ENCODE data around the gene PIRT.
"Not testable (repeated sequence)": the region's sequence is repeated elsewhere in the genome, so short reads cannot be mapped to it uniquely, and the experiment has no call there.

PIRT gene

DNA sequence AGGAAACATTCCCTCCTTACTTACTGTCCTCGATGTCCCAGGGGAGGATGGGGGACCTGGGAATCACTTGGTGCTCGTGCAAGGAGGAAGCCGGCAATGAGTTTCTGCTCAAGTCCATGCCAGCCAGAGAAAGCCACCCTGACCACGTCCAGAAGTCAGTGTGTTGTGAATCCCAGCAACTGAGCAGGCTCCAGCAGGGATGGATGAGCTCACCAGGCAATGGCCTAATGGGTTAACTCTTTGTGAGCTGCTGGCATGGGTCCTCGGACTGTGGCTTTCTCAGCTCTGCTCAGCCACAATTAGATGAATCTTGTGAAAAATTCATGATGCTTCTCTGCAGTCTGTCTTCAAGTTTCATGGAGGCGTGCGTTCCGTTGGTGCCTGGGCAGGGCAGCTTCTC lies at the start of gene PIRT:
Gene PIRT (minus strand): TSS at position 167 of the 400 bp plus-strand sequence. CDS start 12,442 bp downstream, outside the sequence.
- DNase-seq, result no peak

DNA sequence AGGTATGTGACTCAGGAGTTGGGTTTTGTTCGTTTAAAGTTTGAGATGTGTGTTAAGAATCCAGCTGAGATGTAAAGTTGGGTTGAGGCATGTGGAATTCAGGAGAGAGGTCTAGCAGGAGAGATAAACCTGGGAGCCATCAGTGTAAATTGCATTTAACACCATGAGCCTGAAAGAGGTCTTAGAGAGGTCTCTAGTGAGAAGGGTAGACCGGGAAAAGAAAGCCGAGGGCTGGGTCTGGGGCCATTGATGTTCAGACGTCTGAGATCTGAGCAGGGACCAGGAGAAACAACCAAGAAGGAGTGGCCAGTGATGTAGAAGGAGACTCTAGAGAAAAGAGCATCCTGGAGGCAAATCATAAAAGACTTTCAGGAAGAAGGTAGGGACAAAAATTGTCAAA lies 44.1 kb upstream of the PIRT start:
- DNase-seq, result no peak

DNA sequence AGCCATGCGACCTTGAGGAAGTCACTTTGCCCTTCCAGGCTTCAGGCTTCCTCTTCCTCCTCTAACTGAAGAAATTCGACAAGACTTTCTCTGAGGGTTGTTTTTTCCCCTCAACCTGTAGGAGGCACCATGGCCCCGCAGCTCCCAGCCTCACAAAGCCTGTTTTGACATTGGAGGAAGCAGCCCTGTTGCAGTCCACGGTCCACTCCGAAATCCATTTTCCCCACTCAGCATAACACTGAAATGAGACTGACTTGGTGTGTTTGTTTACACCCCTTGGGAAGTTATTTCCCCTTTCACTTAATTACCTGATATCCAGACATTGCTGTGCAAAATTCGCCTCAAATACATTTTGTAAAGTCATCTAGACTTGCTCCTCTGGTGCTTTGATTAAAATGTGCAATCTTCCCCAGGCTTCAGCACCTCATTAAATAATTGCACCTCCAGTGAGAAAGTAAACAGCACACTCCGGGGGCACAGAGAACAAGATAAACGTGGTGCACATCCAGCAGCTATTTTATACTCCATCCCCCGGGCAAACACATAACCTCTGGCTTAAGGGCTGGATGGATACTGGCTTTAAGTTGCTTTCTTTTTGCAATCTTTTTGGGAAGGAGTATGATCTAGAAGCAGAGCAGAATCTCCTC lies 41.4 kb upstream of the PIRT start:
- DNase-seq, result peak; percentile 66

DNA sequence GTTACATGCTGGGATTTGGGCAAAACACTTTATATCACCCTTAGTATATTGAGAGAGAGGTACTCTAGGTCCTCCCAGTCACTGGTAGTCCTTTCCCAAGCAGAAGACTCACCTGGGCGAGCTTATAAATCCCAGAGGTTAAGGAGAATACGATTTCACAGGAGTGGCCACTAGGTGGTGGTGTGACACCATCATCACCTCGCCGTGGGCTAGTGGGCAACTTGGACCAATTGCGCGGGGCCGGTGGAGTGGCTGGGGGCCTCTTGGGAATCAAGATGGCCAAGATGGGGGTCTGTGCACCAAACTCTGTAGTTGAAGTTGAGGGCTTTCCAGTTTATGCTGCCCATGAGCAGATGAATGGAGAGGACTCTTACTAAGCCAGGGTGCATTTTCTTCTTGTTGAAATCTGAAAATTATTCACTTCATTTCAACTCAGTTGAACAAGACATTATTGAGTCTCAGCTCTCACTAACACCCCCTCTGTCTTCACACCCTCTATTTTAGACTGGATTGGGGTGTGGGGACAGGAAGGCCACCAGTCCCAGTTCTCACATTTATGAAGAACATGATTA lies 38.2 kb upstream of the PIRT start:
- peak; percentile 32 for DNase-seq

DNA sequence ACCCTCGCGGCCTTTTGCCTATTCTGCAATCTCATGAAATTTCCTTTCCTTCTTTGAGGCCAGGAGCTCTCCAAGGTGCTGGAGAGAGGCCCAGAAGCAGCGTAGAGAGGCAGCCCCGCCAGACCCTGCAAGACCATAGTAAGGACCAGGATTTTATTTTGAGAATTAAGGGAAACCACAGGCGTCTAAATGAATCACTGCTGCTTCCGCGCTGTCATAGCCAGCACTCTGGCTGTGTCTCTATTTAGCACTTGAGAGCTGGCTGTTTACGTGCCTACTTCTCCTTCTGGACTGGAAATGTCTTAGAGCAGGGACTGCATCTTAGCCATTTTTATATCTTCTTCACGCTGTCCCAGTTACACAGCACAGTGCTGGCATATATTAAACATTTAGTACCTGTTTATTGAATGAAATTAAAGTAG lies 37.6 kb upstream of the PIRT start:
- peak; percentile 45 for DNase-seq

DNA sequence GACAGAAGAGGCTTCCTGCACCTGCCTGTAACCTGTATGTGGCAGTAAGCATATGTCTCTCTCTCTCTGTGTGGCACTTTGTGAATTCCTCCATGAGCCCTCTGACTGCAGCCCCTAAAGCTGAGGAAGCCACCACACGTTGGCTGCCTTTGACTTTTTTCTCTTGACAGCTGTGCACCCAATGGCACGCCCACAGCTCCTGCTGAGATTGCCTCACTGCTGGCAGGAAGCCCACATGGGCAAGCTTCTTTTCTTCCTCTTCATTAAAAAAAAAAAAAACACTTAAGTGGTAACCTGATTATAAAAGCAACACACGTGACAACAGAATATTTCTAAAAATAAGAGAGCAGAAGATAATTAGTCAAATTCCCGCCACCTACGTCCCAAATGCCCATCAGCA lies 34.0 kb upstream of the PIRT start:
- no peak for DNase-seq

DNA sequence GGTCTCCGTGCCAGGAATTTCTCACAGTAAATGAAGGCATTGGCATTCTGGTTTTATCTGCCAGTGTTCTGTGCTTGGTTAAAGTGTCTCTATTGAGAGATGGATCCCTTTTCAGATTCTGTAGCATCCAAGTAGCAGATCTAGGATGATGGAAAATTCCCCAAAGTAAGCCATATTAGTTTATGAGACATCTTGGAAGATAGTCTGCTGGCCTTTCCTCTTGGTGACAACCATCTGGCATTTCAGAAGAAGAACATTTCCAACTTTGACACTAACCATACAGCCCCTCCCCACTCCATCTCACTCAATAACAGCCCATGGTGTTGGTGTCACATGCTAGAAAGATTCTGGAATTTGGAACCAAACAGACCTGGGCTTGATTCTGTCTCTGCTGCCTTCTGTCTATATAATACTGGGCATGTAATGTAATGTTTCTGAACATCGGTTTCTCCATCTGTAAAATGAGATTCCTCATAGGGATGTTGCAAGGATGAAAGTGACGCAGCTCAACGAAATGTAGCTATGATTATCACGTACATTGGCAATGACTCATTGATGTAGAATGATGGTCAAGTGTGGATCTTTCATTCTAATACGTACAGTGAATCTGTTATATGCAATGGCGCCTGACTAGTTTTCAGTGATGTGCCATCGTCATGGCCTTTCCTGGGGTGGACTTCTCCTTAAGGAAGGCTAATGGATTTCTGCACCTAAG lies 32.6 kb upstream of the PIRT start:
- DNase-seq, result no peak

DNA sequence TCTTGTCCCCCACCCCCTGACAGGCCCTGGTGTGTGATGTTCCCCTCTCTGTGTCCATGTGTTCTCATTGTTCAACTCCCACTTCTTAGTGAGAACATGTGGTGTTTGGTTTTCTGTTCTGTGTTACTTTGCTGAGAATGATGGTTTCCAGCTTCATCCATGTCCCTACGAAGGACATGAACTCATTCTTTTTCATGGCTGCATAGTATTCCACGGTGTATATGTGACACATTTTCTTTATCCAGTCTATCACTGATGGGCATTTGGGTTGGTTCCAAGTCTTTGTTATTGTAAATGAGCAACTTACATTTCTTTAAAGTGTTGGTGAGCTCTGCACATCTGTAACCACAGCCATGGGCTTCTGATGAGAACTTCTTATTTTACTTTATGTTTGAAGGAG lies 30.9 kb upstream of the PIRT start:
- DNase-seq, result not testable (repeated sequence)

DNA sequence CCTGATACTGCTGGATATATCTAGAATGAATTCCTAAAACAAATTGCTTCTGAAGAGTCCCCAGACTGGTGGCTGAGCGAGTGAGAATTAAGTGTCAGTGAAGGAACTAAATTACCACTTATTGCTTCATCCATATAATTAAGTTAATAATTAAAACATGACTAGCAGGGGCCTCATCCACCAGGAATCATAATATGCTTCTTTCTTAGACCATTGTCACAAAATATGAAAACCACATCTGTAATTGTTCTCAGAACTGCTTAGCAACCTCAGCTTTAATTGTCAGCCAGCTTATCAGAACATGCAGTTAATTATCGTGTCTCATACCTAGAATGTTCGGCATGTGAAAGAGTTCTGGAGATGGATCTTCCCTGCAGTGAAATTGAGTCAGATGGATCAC lies 21.2 kb upstream of the PIRT start:
- no peak for DNase-seq

DNA sequence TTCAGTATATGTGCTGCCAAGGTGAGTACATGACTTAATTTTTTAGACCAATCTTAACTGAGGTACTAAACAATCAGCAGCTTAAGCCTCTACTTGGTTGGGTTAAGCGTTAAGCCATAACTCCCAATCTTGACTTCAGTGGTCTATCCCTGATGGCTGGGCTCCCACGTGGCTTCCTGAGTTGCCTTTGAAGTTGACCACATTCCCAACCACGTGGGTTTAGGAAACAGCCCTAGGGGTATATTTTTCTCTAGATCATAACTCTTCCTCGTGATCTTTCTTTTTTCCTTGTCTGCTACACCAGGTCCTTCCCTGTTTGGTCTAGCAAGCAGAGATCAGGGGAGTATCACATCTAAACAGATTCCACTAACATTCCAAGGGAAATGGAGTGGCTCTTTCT lies 20.1 kb upstream of the PIRT start:
- DNase-seq, result no peak

DNA sequence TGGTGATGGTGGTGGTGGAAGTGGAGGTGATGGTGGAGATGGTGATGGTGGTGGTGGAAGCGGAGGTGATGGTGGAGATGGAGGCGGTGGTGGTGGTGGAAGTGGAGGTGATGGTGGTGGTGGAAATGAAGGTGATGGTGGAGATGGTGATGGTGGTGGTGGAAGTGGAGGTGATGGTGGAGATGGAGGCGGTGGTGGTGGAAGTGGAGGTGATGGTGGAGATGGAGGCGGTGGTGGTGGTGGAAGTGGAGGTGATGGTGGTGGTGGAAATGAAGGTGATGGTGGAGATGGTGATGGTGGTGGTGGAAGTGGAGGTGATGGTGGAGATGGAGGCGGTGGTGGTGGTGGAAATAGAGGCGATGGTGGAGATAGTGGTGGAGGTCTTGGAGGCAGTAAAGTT lies 8.7 kb upstream of the PIRT start:
- DNase-seq, result not testable (repeated sequence)

DNA sequence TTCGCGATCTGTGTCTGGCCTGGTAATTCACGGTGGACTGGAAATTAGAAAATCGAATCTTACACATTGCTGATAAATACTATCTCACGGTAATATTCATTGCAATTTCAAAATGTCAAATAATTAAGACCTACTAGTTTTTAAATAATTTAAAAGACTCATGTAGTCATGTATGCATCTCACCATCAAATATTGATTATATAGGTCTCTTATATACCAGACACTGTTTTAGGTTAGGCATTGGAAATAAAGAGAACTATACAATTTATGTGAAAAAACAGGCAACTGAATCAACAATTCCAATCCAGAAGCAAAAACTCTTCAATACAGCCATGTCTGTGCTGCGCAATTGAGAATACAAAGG lies 7.5 kb upstream of the PIRT start:
- no peak for DNase-seq

DNA sequence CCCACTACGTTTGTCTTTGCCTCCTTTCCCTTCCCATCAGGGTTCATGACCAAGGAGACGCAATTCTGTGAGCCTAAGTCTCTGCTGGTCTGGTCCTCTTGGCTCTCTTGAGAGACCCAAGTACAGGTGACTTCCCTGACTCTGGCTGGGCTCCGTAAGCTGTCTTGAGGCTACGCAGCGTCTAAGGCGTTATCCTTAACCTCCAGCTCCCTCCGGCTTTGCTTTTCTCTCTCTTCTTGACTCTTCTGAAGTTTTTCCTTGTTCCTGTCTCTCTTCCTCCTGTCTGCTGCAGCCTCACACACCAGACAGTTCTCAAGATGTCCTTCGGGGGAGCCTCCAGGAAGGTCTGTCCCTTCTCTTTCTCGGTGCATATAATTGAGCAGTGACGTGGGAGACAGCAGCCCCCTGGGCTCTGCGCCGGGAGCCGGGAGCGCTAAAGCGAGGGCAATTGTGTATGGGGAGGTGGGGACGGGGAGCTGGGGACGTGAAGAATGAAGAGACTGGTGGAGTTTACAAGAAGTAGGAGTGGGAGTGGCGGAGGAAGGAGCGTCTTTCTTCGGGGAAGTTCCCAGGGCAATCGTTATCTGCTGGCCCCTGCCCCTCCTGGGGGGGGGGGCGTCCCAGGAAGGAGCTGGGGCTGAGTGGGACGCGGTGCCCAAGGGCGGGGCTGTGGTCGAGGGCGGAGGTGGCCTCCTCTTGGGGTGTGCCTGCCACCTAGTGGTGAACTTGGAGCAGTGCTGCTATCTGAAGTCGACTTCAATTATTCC lies 6.9 kb upstream of the PIRT start:
- peak; percentile 76 for DNase-seq

DNA sequence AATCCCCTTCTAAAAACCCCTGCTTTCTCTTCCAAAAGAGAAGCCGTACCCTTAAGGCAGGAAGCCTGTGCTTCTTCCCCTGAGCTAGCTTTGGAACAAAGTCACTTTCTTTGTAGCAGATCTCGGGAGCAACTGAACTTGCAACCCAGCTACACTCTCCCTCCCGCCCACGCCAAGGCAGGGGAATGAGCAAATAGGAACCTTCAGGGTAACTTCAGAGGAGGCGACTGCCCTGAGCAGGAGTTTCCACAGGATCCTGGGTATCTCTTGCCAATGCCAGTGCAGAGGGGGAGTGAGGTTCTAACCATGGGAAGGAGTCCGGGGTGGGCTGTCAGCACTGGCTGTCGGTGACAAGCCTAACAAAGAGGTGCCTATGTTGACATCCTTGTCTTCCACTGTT lies 5.9 kb upstream of the PIRT start:
- DNase-seq, result peak; percentile 28

DNA sequence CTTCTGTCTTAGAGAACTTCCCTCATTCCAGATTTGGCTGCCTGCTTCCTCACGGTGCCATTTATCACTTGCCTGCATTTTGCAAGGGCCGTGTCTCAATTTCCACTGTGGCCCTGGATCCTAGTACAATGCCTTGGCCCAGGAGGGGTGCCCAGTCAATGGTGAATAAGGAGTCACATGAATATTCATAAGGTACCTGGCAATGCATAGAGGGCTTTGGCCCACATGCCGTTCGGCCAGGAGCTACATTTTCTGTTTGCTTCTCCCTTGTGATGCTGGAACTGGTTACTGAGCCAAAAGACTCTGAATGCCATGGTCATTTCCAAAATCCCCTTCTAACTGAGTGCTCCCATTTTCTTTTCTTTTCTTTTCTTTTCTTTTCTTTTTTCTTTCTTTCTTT lies 4.8 kb upstream of the PIRT start:
- no peak for DNase-seq

DNA sequence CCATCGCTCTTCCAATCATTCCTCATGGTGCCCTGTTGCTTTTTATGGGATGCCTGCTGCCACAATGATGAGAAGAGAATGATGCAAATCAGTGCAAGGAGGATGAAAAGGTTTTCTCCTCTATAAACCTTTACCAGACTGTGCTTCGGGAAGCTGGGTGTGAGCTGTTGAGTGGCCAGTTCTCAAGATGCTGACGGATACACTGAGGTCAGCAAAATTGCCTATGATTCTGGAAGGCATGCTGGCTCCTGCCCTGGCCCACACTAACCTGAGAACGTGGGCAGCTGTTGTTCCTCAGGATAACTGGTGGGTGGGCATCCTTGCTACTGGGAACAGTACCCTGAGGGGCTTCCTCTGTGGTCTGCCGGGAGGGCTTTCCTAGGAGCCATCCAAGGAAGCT lies 795 bp upstream of the PIRT start:
- DNase-seq, result no peak

DNA sequence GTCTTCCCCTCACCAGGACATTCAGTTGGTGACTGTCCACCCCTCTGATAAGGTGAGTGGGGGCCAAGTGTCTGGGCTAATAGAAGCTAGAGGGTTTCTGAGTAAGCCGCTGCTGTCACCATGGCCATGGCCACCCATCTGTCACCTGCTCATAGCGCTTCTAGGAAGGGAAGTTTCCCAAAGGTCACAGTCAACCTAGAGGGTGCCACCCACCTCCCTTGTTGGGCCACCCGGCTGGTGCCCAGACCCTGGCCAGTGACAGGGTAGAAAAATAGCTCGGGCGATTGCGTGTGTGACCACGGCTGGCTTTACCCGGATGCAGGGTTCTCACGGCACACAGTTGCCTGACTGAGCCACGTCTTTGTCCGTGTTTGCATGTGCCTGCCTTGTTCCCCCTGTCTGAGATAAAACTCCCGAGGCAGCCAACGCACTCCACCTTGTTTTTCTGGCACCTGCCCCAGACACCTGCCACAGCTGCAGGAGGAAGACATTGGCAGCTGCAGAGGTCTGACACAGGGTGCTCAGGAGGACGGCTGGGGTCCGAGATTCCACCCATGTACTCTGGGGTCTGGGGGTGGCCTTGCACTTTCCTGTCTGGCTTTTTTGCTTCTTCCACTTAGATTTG lies 809 bp downstream of the PIRT start:
- DNase-seq, result no peak

DNA sequence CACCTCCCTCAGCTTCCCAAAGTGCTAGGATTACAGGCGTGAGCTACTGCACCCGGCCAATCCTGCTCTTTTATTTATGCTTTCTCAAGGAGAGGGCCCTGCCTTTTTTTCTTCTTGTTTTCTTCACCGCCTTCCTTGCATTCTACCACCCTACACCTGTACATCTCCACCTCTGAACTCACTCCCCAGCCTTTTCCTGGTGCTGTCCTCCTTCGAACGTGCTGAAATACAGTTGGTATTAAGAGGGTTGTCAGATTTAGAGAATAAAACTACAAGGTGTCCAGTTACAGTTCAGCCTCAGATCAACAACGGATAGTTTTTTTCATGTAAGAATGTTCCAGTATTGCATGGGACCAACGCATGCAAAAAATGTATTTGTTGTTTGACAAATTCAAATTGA lies 1.7 kb downstream of the PIRT start:
- no peak for DNase-seq

DNA sequence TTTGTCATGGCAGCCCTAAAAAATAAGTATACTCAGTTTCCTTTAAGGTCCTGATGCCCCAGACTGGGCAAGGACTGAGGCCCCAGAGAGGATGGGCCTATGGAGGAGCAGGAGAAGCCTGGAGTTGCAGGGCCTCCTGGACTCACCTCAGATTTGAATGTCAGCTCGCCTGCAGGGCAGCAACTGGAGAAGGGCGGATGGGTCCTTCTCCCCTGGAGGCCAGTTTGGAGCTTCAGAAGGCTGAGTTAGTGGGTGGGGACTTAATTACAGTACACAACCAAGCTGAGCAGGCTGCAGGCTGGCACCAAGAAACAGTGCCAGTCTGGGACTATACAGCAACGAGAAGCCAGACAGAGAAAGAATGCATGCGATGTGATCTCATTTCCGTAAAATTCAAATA lies 6.2 kb downstream of the PIRT start:
- no peak for DNase-seq

DNA sequence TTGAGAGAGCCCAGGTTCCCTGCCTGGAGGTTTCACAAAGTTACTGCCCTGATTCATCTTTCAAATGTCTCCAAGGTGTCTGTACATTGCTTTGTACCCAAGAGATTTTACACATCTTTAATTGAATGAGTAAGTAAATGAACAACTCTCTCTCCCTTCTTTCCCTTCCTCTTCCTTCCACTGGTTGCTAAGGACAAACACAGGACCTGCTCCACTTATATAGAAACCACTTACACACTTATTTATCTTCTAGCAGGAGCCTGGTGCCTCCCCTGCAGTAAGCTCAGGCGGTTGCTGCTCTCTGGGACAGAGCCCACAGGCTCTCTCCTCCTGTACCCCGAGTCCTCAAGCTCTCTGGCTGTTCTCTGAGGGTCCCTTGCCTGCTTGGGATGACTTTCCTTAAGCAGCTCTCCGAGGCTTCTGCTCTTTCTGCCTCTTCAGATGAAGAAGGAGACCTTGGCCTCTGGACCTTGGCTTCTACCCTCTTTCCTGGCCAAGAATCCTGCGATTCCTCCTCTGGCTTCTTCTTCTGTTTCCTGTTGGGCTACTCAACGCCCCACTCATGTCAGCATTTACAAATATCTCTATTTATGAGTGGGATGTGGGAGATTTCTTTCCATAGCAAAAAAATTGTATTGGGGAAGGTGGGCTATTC lies 9.9 kb downstream of the PIRT start:
- DNase-seq, result no peak

DNA sequence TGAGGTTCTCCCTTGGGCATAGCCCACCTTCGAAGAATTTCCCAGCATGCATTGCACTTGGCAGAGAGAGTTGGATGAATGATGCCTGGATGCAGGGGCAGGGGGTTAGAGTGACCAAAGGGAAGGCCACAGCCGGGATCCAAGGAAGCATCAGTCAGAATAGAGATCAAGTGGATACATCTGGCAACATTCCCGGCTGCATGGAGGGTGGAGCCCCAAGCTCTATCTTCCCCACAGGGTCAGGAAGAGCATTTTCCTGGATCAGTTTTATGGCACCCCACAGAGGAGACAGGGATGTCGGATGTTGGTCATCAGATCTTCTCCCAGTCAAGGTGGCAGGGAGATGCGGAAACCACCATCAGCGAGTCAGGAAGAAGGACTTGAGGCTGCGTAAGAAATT lies 13.0 kb downstream of the PIRT start:
- DNase-seq, result no peak

DNA sequence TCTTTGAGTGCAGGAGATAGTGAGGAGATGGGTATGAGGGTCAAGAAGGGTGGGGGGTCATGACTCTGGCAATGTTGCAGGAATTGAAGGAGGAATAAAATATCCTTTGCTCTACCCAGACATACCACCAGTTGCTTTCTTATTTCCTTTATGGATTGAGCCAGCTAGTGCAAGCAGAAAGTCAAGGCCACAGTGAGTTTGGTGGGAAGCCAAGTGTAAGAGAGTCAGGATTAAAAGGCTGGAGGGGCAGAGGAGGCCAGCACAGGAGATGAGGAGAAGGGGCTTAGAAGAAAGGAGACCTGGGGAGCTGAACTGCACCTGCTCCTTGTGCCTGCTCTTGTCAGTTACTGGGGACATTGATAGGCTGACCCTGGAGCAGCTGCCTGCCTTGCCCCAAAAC lies 16.1 kb downstream of the PIRT start:
- no peak for DNase-seq

DNA sequence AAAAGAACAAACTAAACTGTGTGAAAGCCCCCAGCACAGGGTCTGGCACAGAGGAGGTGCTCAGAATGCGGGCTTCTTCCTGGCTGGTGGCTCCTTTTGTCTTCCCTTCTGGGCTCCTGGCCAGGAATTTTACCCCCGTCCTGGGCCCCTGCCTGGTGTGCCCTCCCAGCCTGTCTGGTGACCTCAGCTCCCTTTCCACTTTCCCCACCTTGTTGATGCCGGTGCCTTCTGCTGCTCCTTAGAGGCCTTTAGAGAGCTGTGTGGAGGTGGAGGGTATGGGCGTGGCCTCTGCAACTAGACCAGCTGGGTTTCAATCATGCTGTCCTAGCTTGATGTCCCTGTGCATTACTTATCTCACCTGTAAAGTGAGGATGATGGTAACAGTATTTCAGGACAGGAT lies 16.8 kb downstream of the PIRT start:
- no peak for DNase-seq

Measured in right hindlimb (tissue), 1 donor.